Measurements from ENCODE around the gene FAM161B.

The FAM161B gene

GRCh38 chr14:73916324-73916723 lies 33.6 kb downstream of the FAM161B start:
- H3K27me3 ChIP-seq (ENCODE audit: low read length) = no peaks in the 10 kb centered on the region
- no peaks in the 10 kb centered on the region for H4K20me1 ChIP-seq (ENCODE audit: low read depth, low read length)
- H3F3A ChIP-seq (ENCODE audit: insufficient read depth) = no peaks in the 10 kb centered on the region
- H2AFZ ChIP-seq (ENCODE audit: low read depth, low read length, severe bottlenecking) = no peak overlapping the region
- no peaks in the 10 kb centered on the region for H3K79me2 ChIP-seq (ENCODE audit: insufficient read depth, low read length)
- no peaks in the 10 kb centered on the region for H3K9me2 ChIP-seq (replicated peaks; ENCODE audit: insufficient read depth, low read length)
- H3K36me3 ChIP-seq (ENCODE audit: low read length) = peaks cover 9% of the 10 kb centered on the region; the same call in 1 of the 2 replicates
- no peak overlapping the region for H3K4me2 ChIP-seq (ENCODE audit: low read depth, low read length, poor library complexity, severe bottlenecking)
- H3K9me3 ChIP-seq (ENCODE audit: insufficient read depth, low read length) = no peaks in the 10 kb centered on the region
- H3K27ac ChIP-seq (ENCODE audit: low read depth, low read length) = no peak overlapping the region
- H3K9ac ChIP-seq (ENCODE audit: low read length) = no peak overlapping the region
- no peak overlapping the region for H3K4me3 ChIP-seq (ENCODE audit: insufficient read depth, low read length, poor library complexity, severe bottlenecking)
- TF ChIP-seq EZH2phosphoT487 (conservative IDR thresholded peaks at IDR 0.05; ENCODE audit: low read length) = no peak
- no peak for TF ChIP-seq CTCF (IDR thresholded peaks at IDR 0.05; ENCODE audit: insufficient read depth, low read length, poor library complexity, severe bottlenecking)

GRCh38 chr14:73913256-73913655 lies 36.6 kb downstream of the FAM161B start:
- no peaks in the 10 kb centered on the region for H4K20me1 ChIP-seq (ENCODE audit: low read depth, low read length)
- H3K9me2 ChIP-seq (replicated peaks; ENCODE audit: insufficient read depth, low read length) = no peaks in the 10 kb centered on the region
- no peak overlapping the region for H3K9ac ChIP-seq (ENCODE audit: low read length)
- no peaks in the 10 kb centered on the region for H3K9me3 ChIP-seq (ENCODE audit: insufficient read depth, low read length)
- H3F3A ChIP-seq (ENCODE audit: insufficient read depth) = no peaks in the 10 kb centered on the region
- H3K4me3 ChIP-seq (ENCODE audit: insufficient read depth, low read length, poor library complexity, severe bottlenecking) = no peak overlapping the region
- TF ChIP-seq EZH2phosphoT487 (conservative IDR thresholded peaks at IDR 0.05; ENCODE audit: low read length) (no peak), CTCF (IDR thresholded peaks at IDR 0.05; ENCODE audit: insufficient read depth, low read length, poor library complexity, severe bottlenecking) (no peak)
- no peak overlapping the region for H2AFZ ChIP-seq (ENCODE audit: low read depth, low read length, severe bottlenecking)
- no peaks in the 10 kb centered on the region for H3K27me3 ChIP-seq (ENCODE audit: low read length)
- peaks cover 25% of the 10 kb centered on the region for H3K36me3 ChIP-seq (ENCODE audit: low read length)
- no peak overlapping the region for H3K27ac ChIP-seq (ENCODE audit: low read depth, low read length)
- H3K4me2 ChIP-seq (ENCODE audit: low read depth, low read length, poor library complexity, severe bottlenecking) = no peak overlapping the region
- H3K79me2 ChIP-seq (ENCODE audit: insufficient read depth, low read length) = no peaks in the 10 kb centered on the region

- Histone ChIP-seq H3K9ac (ENCODE audit: low read length) (no peak overlapping the region), H3K27ac (ENCODE audit: low read depth, low read length) (no peak overlapping the region), H4K20me1 (ENCODE audit: low read depth, low read length) (no peaks in the 10 kb centered on the region), H3K9me2 (replicated peaks; ENCODE audit: insufficient read depth, low read length) (no peaks in the 10 kb centered on the region), H3K4me2 (ENCODE audit: low read depth, low read length, poor library complexity, severe bottlenecking) (no peak overlapping the region), H2AFZ (ENCODE audit: low read depth, low read length, severe bottlenecking) (no peak overlapping the region), H3F3A (ENCODE audit: insufficient read depth) (no peaks in the 10 kb centered on the region), H3K36me3 (ENCODE audit: low read length) (peaks cover 42% of the 10 kb centered on the region), H3K27me3 (ENCODE audit: low read length) (no peaks in the 10 kb centered on the region), H3K9me3 (ENCODE audit: insufficient read depth, low read length) (no peaks in the 10 kb centered on the region), H3K4me3 (ENCODE audit: insufficient read depth, low read length, poor library complexity, severe bottlenecking) (no peak overlapping the region), H3K79me2 (ENCODE audit: insufficient read depth, low read length) (no peaks in the 10 kb centered on the region)
- TF ChIP-seq CTCF (IDR thresholded peaks at IDR 0.05; ENCODE audit: insufficient read depth, low read length, poor library complexity, severe bottlenecking) (no peak), EZH2phosphoT487 (conservative IDR thresholded peaks at IDR 0.05; ENCODE audit: low read length) (no peak)
Observed at GRCh38 chr14:73909681-73910080, 40.2 kb downstream of the FAM161B start.

All from SU-DHL-6 (cell line).